ENCODE results near the gene TRPM1.

TRPM1 gene

GRCh38 chr15:31046759-31047359 lies 54.7 kb downstream of the TRPM1 start:
- no peak for DNase-seq

GRCh38 chr15:31045606-31046005 lies 55.9 kb downstream of the TRPM1 start:
- DNase-seq: no peak

GRCh38 chr15:31042751-31043150 lies 58.8 kb downstream of the TRPM1 start:
- no peak for DNase-seq

- no peak for DNase-seq
Observed at GRCh38 chr15:31041610-31042009, 59.9 kb downstream of the TRPM1 start.

GRCh38 chr15:31040611-31041010 lies 60.9 kb downstream of the TRPM1 start:
- DNase-seq: no peak

GRCh38 chr15:31039961-31040360 lies 61.6 kb downstream of the TRPM1 start:
- no peak for DNase-seq

- no peak for DNase-seq
Observed at GRCh38 chr15:31037731-31038477, 63.6 kb downstream of the TRPM1 start.

GRCh38 chr15:31036783-31037182 lies 64.7 kb downstream of the TRPM1 start:
- DNase-seq: no peak

GRCh38 chr15:31035610-31036009 lies 65.9 kb downstream of the TRPM1 start:
- no peak for DNase-seq

- DNase-seq: no peak
Observed at GRCh38 chr15:31034152-31034551, 67.4 kb downstream of the TRPM1 start.

- DNase-seq: no peak
Observed at GRCh38 chr15:31032961-31033371, 68.6 kb downstream of the TRPM1 start.

GRCh38 chr15:31031471-31032067 lies 70.0 kb downstream of the TRPM1 start:
- no peak for DNase-seq

- no peak for DNase-seq
Observed at GRCh38 chr15:31027910-31028578, 73.5 kb downstream of the TRPM1 start.

- DNase-seq: no peak
Observed at GRCh38 chr15:31025996-31026395, 75.5 kb downstream of the TRPM1 start.

GRCh38 chr15:31024979-31025378 lies 76.5 kb downstream of the TRPM1 start:
- DNase-seq: no peak

GRCh38 chr15:31024330-31024729 lies 77.2 kb downstream of the TRPM1 start:
- DNase-seq: no peak

GRCh38 chr15:31023841-31024240 lies 77.7 kb downstream of the TRPM1 start:
- DNase-seq: no peak

- DNase-seq: no peak
Observed at GRCh38 chr15:31021067-31021665, 80.4 kb downstream of the TRPM1 start.

- no peak for DNase-seq
Observed at GRCh38 chr15:31020542-31020941, 81.0 kb downstream of the TRPM1 start.

GRCh38 chr15:31019986-31020385 lies 81.5 kb downstream of the TRPM1 start:
- DNase-seq: no peak

GRCh38 chr15:31017311-31017710 lies 84.2 kb downstream of the TRPM1 start:
- DNase-seq: no peak

GRCh38 chr15:31016446-31016915 lies 85.0 kb downstream of the TRPM1 start:
- no peak for DNase-seq

- DNase-seq: no peak
Observed at GRCh38 chr15:31014608-31014925, 87.0 kb downstream of the TRPM1 start.
